ENCODE results near the gene LRRC28. TPM values are rescaled to one million over a fixed set of nuclear protein-coding genes. Genes with fewer than 3 reads are reported as not detected.

The LRRC28 gene
- total and polyA plus RNA-seq, 4 donors = 7.7 to 66.1 (median 13.0) TPM

GRCh38 chr15:99238849-99239248, 12.4 kb upstream of the LRRC28 start:
- no peak overlapping the region for H3K27ac ChIP-seq (ENCODE audit: low read depth in 1 of 2, low read length in 1 of 2)
- no peak for TF ChIP-seq CTCF (IDR thresholded peaks at IDR 0.05; ENCODE audit: control extremely low read depth, extremely low read depth)

GRCh38 chr15:99239545-99240198, 11.6 kb upstream of the LRRC28 start:
- TF ChIP-seq CTCF (IDR thresholded peaks at IDR 0.05; ENCODE audit: control extremely low read depth, extremely low read depth) = no peak
- Histone ChIP-seq H3K4me1 (ENCODE audit: control insufficient read depth in 5 of 5, insufficient read depth in 5 of 5, low read length in 5 of 5) (no peaks in the 10 kb centered on the region), H3K9me3 (ENCODE audit: control insufficient read depth in 4 of 4, insufficient read depth in 3 of 4, low read length in 3 of 4) (no peaks in the 10 kb centered on the region), H3K9ac (ENCODE audit: insufficient read depth in 1 of 2, low read length in 2 of 2) (no peak overlapping the region), H3K4me3 (no peak overlapping the region), H3K27me3 (ENCODE audit: control insufficient read depth in 3 of 3, insufficient read depth in 3 of 3, low read length in 2 of 3) (no peaks in the 10 kb centered on the region), H3K36me3 (ENCODE audit: control insufficient read depth in 4 of 4, insufficient read depth in 4 of 4, low read length in 4 of 4) (peaks cover 2 to 28% (median 4%) of the 10 kb centered on the region in 4 donors), H3K27ac (ENCODE audit: low read depth in 1 of 2, low read length in 1 of 2) (no peak overlapping the region)
- ATAC-seq (ENCODE audit: insufficient read depth, low FRiP score) = no peak
- DNase-seq = no peak
- 70 to 90% methylated on average over 1 of the region's 1 CpG for WGBS, 2 donors

More at GRCh38 chr15:99238849-99239248, 12.4 kb upstream of the LRRC28 start:
- no peaks in the 10 kb centered on the region for H3K27me3 ChIP-seq (ENCODE audit: control insufficient read depth in 3 of 3, insufficient read depth in 3 of 3, low read length in 2 of 3)
- ATAC-seq (ENCODE audit: insufficient read depth, low FRiP score) (no peak), DNase-seq (no peak)
- no peak overlapping the region for H3K9ac ChIP-seq (ENCODE audit: insufficient read depth in 1 of 2, low read length in 2 of 2)
- 95 to 99% methylated on average over 3 of the region's 3 CpGs for WGBS, 2 donors
- H3K4me3 ChIP-seq = no peak overlapping the region
- no peaks in the 10 kb centered on the region for H3K9me3 ChIP-seq (ENCODE audit: control insufficient read depth in 4 of 4, insufficient read depth in 3 of 4, low read length in 3 of 4)
- peaks cover 2 to 28% (median 4%) of the 10 kb centered on the region in 4 donors for H3K36me3 ChIP-seq (ENCODE audit: control insufficient read depth in 4 of 4, insufficient read depth in 4 of 4, low read length in 4 of 4)
- H3K4me1 ChIP-seq (ENCODE audit: control insufficient read depth in 5 of 5, insufficient read depth in 5 of 5, low read length in 5 of 5) = no peaks in the 10 kb centered on the region

- Histone ChIP-seq H3K9me3 (ENCODE audit: control insufficient read depth in 4 of 4, insufficient read depth in 3 of 4, low read length in 3 of 4) (no peaks in the 10 kb centered on the region), H3K4me1 (ENCODE audit: control insufficient read depth in 5 of 5, insufficient read depth in 5 of 5, low read length in 5 of 5) (no peaks in the 10 kb centered on the region), H3K27me3 (ENCODE audit: control insufficient read depth in 3 of 3, insufficient read depth in 3 of 3, low read length in 2 of 3) (no peaks in the 10 kb centered on the region), H3K4me3 (no peak overlapping the region), H3K36me3 (ENCODE audit: control insufficient read depth in 4 of 4, insufficient read depth in 4 of 4, low read length in 4 of 4) (peaks cover 0 to 28% (median 2%) of the 10 kb centered on the region in 4 donors), H3K27ac (ENCODE audit: low read depth in 1 of 2, low read length in 1 of 2) (no peak overlapping the region), H3K9ac (ENCODE audit: insufficient read depth in 1 of 2, low read length in 2 of 2) (no peak overlapping the region)
- ATAC-seq (ENCODE audit: insufficient read depth, low FRiP score) (no peak), DNase-seq (no peak)
- WGBS, 2 donors = 94 to 98% methylated on average over 9 of the region's 9 CpGs
- no peak for TF ChIP-seq CTCF (IDR thresholded peaks at IDR 0.05; ENCODE audit: control extremely low read depth, extremely low read depth)
Measured at GRCh38 chr15:99241752-99242151, 9.5 kb upstream of the LRRC28 start.

- Histone ChIP-seq H3K27ac (ENCODE audit: low read depth in 1 of 2, low read length in 1 of 2) (no peak overlapping the region), H3K9me3 (ENCODE audit: control insufficient read depth in 4 of 4, insufficient read depth in 3 of 4, low read length in 3 of 4) (no peaks in the 10 kb centered on the region), H3K9ac (ENCODE audit: insufficient read depth in 1 of 2, low read length in 2 of 2) (no peak overlapping the region), H3K27me3 (ENCODE audit: control insufficient read depth in 3 of 3, insufficient read depth in 3 of 3, low read length in 2 of 3) (no peaks in the 10 kb centered on the region), H3K36me3 (ENCODE audit: control insufficient read depth in 4 of 4, insufficient read depth in 4 of 4, low read length in 4 of 4) (peaks cover 0 to 16% (median 3%) of the 10 kb centered on the region in 4 donors), H3K4me1 (ENCODE audit: control insufficient read depth in 5 of 5, insufficient read depth in 5 of 5, low read length in 5 of 5) (peaks cover 0 to 9% (median 0%) of the 10 kb centered on the region in 5 donors), H3K4me3 (no peak overlapping the region)
- 96% methylated on average over 4 of the region's 4 CpGs for WGBS, 2 donors
- TF ChIP-seq CTCF (IDR thresholded peaks at IDR 0.05; ENCODE audit: control extremely low read depth, extremely low read depth) = no peak
- DNase-seq (no peak), ATAC-seq (ENCODE audit: insufficient read depth, low FRiP score) (no peak)
Measured at GRCh38 chr15:99244306-99244705, 7.0 kb upstream of the LRRC28 start.
